ENCODE data around the gene PRRT4.

DNA sequence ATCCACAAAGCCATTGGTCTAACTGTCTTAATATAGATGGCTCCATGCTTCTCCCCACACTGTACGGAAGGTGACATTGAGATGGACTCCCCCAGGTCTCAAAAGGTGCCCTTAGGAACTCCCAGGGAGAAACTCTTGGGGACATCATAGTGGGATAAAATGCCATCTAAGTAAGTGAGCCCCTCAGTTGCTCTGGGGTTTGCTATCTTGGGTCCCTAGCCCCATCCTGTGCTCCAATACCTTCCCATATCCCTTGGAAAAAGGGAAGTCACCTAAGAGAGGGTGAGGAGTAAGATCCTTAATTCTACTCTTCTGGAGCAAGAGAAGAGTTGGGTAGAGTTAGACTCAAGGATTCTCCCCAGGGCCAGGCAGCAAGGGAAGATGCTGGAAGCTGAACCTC lies 7.9 kb downstream of the PRRT4 start:
- TF ChIP-seq CTCF (conservative IDR thresholded peaks at IDR 0.05 in 1 of 2, IDR thresholded peaks at IDR 0.05 in 1 of 2; ENCODE audit: low read depth in 1 of 2, low read length in 2 of 2), result no peak
- TF ChIP-seq EZH2 (IDR thresholded peaks at IDR 0.05; ENCODE audit: low read length, missing control alignments), result no peak
